ENCODE measurements around the gene FRMD7. TPM values are rescaled to one million over a fixed set of nuclear protein-coding genes. Genes with fewer than 3 reads are reported as not detected.
"Not testable (repeated sequence)": the region's sequence is repeated elsewhere in the genome, so short reads cannot be mapped to it uniquely, and the experiment has no call there.

The FRMD7 gene
- total RNA-seq, 4 donors from 2014 or later, result not detected

DNA sequence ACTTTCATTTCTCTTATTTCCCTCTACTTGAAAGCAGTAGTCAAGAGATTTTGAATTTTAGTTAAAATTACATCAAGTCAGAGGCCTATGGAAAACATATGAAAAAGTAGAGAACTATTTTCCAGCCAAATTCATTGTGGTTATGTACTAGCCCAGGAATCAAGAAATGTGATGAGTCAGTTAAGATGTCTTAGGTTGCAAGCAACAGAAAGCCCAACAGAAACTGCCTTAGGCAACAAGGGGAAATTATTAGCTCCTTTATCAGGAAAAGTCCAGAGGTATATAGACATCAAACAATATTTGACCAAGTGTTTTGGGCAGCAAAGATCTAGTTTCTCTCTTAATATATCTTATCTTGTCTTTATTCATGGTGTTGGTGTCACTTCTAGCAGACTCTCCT lies 37.8 kb upstream of the FRMD7 start:
- Histone ChIP-seq H3K9me3 (no peaks in the 10 kb centered on the region), H3K4me1 (no peaks in the 10 kb centered on the region), H3K27ac (no peak overlapping the region), H3K4me3 (no peak overlapping the region), H3K36me3 (no peaks in the 10 kb centered on the region), H3K27me3 (no peaks in the 10 kb centered on the region)
- ATAC-seq, result no peak
- TF ChIP-seq POLR2A (IDR thresholded peaks at IDR 0.05) (no peak), POLR2AphosphoS5 (IDR thresholded peaks at IDR 0.05) (no peak), EP300 (IDR thresholded peaks at IDR 0.05) (no peak)
- TF ChIP-seq, protein P1, sequence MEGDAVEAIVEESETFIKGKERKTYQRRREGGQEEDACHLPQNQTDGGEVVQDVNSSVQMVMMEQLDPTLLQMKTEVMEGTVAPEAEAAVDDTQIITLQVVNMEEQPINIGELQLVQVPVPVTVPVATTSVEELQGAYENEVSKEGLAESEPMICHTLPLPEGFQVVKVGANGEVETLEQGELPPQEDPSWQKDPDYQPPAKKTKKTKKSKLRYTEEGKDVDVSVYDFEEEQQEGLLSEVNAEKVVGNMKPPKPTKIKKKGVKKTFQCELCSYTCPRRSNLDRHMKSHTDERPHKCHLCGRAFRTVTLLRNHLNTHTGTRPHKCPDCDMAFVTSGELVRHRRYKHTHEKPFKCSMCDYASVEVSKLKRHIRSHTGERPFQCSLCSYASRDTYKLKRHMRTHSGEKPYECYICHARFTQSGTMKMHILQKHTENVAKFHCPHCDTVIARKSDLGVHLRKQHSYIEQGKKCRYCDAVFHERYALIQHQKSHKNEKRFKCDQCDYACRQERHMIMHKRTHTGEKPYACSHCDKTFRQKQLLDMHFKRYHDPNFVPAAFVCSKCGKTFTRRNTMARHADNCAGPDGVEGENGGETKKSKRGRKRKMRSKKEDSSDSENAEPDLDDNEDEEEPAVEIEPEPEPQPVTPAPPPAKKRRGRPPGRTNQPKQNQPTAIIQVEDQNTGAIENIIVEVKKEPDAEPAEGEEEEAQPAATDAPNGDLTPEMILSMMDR (IDR thresholded peaks at IDR 0.05), result no peak

- Histone ChIP-seq H3K27ac (no peak overlapping the region), H3K9me3 (no peaks in the 10 kb centered on the region), H3K27me3 (no peaks in the 10 kb centered on the region), H3K36me3 (no peaks in the 10 kb centered on the region), H3K4me3 (no peak overlapping the region), H3K4me1 (no peaks in the 10 kb centered on the region)
- TF ChIP-seq EP300 (IDR thresholded peaks at IDR 0.05), result no peak
- no peak for TF ChIP-seq POLR2A (IDR thresholded peaks at IDR 0.05)
- TF ChIP-seq, protein P1 (IDR thresholded peaks at IDR 0.05), result no peak
- no peak for TF ChIP-seq POLR2AphosphoS5 (IDR thresholded peaks at IDR 0.05)
- no peak for ATAC-seq
Observed at GRCh38 chrX:132165005-132165404, 37.2 kb upstream of the FRMD7 start.

- no CpG with 5 or more reads among the region's 3 CpGs for WGBS, 2 donors (ENCODE audit: low coverage in 1 of 2)
- not testable (repeated sequence) for ATAC-seq, H3K27ac ChIP-seq, H3K4me1 ChIP-seq, H3K4me3 ChIP-seq, H3K27me3 ChIP-seq, H3K36me3 ChIP-seq, H3K9me3 ChIP-seq
Observed at GRCh38 chrX:132163094-132163493, 35.3 kb upstream of the FRMD7 start.

GRCh38 chrX:132153166-132153565 lies 25.3 kb upstream of the FRMD7 start:
- WGBS, 2 donors (ENCODE audit: low coverage in 1 of 2), result 60 to 66% methylated on average over 3 of the region's 4 CpGs
- H3K4me1 ChIP-seq, result no peaks in the 10 kb centered on the region
- H3K27ac ChIP-seq, result no peak overlapping the region
- no peak for ATAC-seq
- H3K27me3 ChIP-seq, result no peaks in the 10 kb centered on the region
- H3K4me3 ChIP-seq, result no peak overlapping the region
- no peaks in the 10 kb centered on the region for H3K9me3 ChIP-seq
- H3K36me3 ChIP-seq, result no peaks in the 10 kb centered on the region
- TF ChIP-seq POLR2A (IDR thresholded peaks at IDR 0.05) (no peak), EP300 (IDR thresholded peaks at IDR 0.05) (no peak), POLR2AphosphoS5 (IDR thresholded peaks at IDR 0.05) (no peak)
- TF ChIP-seq, protein P1 (IDR thresholded peaks at IDR 0.05), result no peak

GRCh38 chrX:132146456-132146855 lies 18.6 kb upstream of the FRMD7 start:
- ATAC-seq, result no peak
- WGBS, 2 donors (ENCODE audit: low coverage in 1 of 2), result 40% methylated on average over 1 of the region's 1 CpG; no CpG with 5 or more reads in 1 of the 2 donors
- no peak overlapping the region for H3K27ac ChIP-seq
- TF ChIP-seq, protein P1 (IDR thresholded peaks at IDR 0.05), result no peak
- TF ChIP-seq POLR2A (IDR thresholded peaks at IDR 0.05), result no peak
- no peak for TF ChIP-seq EP300 (IDR thresholded peaks at IDR 0.05)
- no peak for TF ChIP-seq POLR2AphosphoS5 (IDR thresholded peaks at IDR 0.05)
- no peaks in the 10 kb centered on the region for H3K36me3 ChIP-seq
- H3K9me3 ChIP-seq, result no peaks in the 10 kb centered on the region
- H3K27me3 ChIP-seq, result no peaks in the 10 kb centered on the region
- H3K4me1 ChIP-seq, result no peaks in the 10 kb centered on the region
- H3K4me3 ChIP-seq, result no peak overlapping the region

GRCh38 chrX:132144061-132144460 lies 16.2 kb upstream of the FRMD7 start:
- no peaks in the 10 kb centered on the region for H3K4me1 ChIP-seq
- no peaks in the 10 kb centered on the region for H3K9me3 ChIP-seq
- no peaks in the 10 kb centered on the region for H3K36me3 ChIP-seq
- TF ChIP-seq POLR2AphosphoS5 (IDR thresholded peaks at IDR 0.05) (no peak), POLR2A (IDR thresholded peaks at IDR 0.05) (no peak), EP300 (IDR thresholded peaks at IDR 0.05) (no peak)
- TF ChIP-seq, protein P1 (IDR thresholded peaks at IDR 0.05), result no peak
- H3K4me3 ChIP-seq, result no peak overlapping the region
- no peak overlapping the region for H3K27ac ChIP-seq
- no peak for ATAC-seq
- WGBS, 2 donors (ENCODE audit: low coverage in 1 of 2), result 21 to 38% methylated on average over 2 of the region's 2 CpGs
- no peaks in the 10 kb centered on the region for H3K27me3 ChIP-seq

Data from gastroesophageal sphincter (tissue), 4 donors.